Liver (tissue), 9 donors: ENCODE results near the gene HRCT1. TPM values are rescaled to one million over a fixed set of nuclear protein-coding genes. Genes with fewer than 3 reads are reported as not detected.

Experiments used
- DNase-seq: peaks from one replicate; pipeline ENCODE4 v3.0.0-alpha.2; 2017; ENCODE audit warnings: low spot score
- H3K27ac ChIP-seq, 2 donors: one replicate each; pipeline ENCODE4 v1.7.0; 2013; ENCODE audit warnings: inconsistent platforms in 2 of 2, low read length in 2 of 2, control low read depth in 1 of 2, low read depth in 1 of 2, mild to moderate bottlenecking in 1 of 2
- H3K27me3 ChIP-seq, 4 donors: one replicate each; pipeline versions ENCODE4 v1.6.1 to v1.7.0; 2013; ENCODE audit warnings: low read length in 3 of 4, inconsistent platforms in 1 of 4, mild to moderate bottlenecking in 1 of 4, moderate library complexity in 1 of 4; ENCODE audit not compliant: control insufficient read depth in 4 of 4, insufficient read depth in 4 of 4
- H3K36me3 ChIP-seq, 4 donors: one replicate each; pipeline versions ENCODE4 v1.6.1 to v1.7.0; 2013; ENCODE audit warnings: low read length in 3 of 4, mild to moderate bottlenecking in 3 of 4, low read depth in 1 of 4, moderate library complexity in 1 of 4; ENCODE audit not compliant: control insufficient read depth in 4 of 4, insufficient read depth in 3 of 4
- H3K4me1 ChIP-seq, 4 donors: one replicate each; pipeline versions ENCODE4 v1.6.1 to v1.7.0; 2013; ENCODE audit warnings: low read length in 3 of 4, mild to moderate bottlenecking in 3 of 4, moderate library complexity in 1 of 4; ENCODE audit not compliant: control insufficient read depth in 4 of 4, insufficient read depth in 4 of 4
- H3K4me3 ChIP-seq, 3 donors: one replicate each; pipeline versions ENCODE4 v1.6.1 to v1.7.0; 2013; ENCODE audit warnings: low read length in 3 of 3, control low read depth in 1 of 3, low read depth in 1 of 3, mild to moderate bottlenecking in 1 of 3
- H3K9ac ChIP-seq, 2 donors: one replicate each; pipeline ENCODE4 v1.7.0; 2013; ENCODE audit warnings: low read length in 2 of 2, mild to moderate bottlenecking in 2 of 2, moderate library complexity in 2 of 2, control low read depth in 1 of 2, low read depth in 1 of 2
- H3K9me3 ChIP-seq, 4 donors: one replicate each; pipeline versions ENCODE4 v1.6.1 to v1.7.0; 2013; ENCODE audit warnings: low read length in 3 of 4; ENCODE audit not compliant: control insufficient read depth in 4 of 4
- ATF3 ChIP-seq: IDR thresholded peaks from 2 replicates; pipeline ENCODE4 v1.6.1; 2016; ENCODE audit warnings: antibody characterized with exemption
- CTCF ChIP-seq: fragments of 150-350 bp; IDR thresholded peaks from 2 replicates; pipeline ENCODE4 v1.5.1; 2017; ENCODE audit warnings: improper control_type of control experiment, low read depth, low read length; ENCODE audit not compliant: missing input control
- EGR1 ChIP-seq, 2 donors: IDR thresholded peaks; 2 replicates each; pipeline ENCODE4 v1.6.1; 2016 to 2018; ENCODE audit warnings: antibody characterized with exemption in 2 of 2, low read depth in 2 of 2
- FOXA1 ChIP-seq: IDR thresholded peaks from 2 replicates; pipeline ENCODE4 v1.6.1; 2016; ENCODE audit warnings: antibody characterized with exemption
- FOXA2 ChIP-seq: IDR thresholded peaks from 2 replicates; pipeline ENCODE4 v1.6.1; 2016; ENCODE audit warnings: antibody characterized with exemption
- GABPA ChIP-seq, 2 donors: IDR thresholded peaks in 1 of 2; conservative IDR thresholded peaks in 1 of 2; 2 replicates each; pipeline ENCODE4 v1.6.1; 2016; ENCODE audit warnings: antibody characterized with exemption in 2 of 2, mild to moderate bottlenecking in 1 of 2, moderate library complexity in 1 of 2
- HNF4A ChIP-seq, 2 donors: conservative IDR thresholded peaks; 2 replicates each; pipeline ENCODE4 v1.6.1; 2016; ENCODE audit warnings: antibody characterized with exemption in 2 of 2, mild to moderate bottlenecking in 2 of 2
- HNF4G ChIP-seq: IDR thresholded peaks from 2 replicates; pipeline ENCODE4 v1.6.1; 2016; ENCODE audit warnings: antibody characterized with exemption
- JUND ChIP-seq, 2 donors: IDR thresholded peaks; 2 replicates each; pipeline ENCODE4 v1.6.1; 2016; ENCODE audit warnings: antibody characterized with exemption in 2 of 2
- MAX ChIP-seq: IDR thresholded peaks from 2 replicates; pipeline ENCODE4 v1.6.1; 2016; ENCODE audit warnings: antibody characterized with exemption
- NR2F2 ChIP-seq: IDR thresholded peaks from 2 replicates; pipeline ENCODE4 v1.6.1; 2016; ENCODE audit warnings: antibody characterized with exemption
- RAD21 ChIP-seq, 2 donors: IDR thresholded peaks; 2 replicates each; pipeline ENCODE4 v1.6.1; 2016; ENCODE audit warnings: antibody characterized with exemption in 2 of 2, mild to moderate bottlenecking in 2 of 2
- REST ChIP-seq: IDR thresholded peaks from 2 replicates; pipeline ENCODE4 v1.6.1; 2016; ENCODE audit warnings: antibody characterized with exemption, mild to moderate bottlenecking
- RXRA ChIP-seq, 2 donors: IDR thresholded peaks; 2 replicates each; pipeline ENCODE4 v1.6.1; 2017 to 2018; ENCODE audit warnings: antibody characterized with exemption in 2 of 2, mild to moderate bottlenecking in 1 of 2
- SP1 ChIP-seq: IDR thresholded peaks from 2 replicates; pipeline ENCODE4 v1.6.1; 2018; ENCODE audit warnings: antibody characterized with exemption, mild to moderate bottlenecking
- TAF1 ChIP-seq: conservative IDR thresholded peaks from 2 replicates; pipeline ENCODE4 v1.6.1; 2016; ENCODE audit warnings: antibody characterized with exemption, mild to moderate bottlenecking
- YY1 ChIP-seq: IDR thresholded peaks from 2 replicates; pipeline ENCODE4 v1.6.1; 2016; ENCODE audit warnings: antibody characterized with exemption, mild to moderate bottlenecking
- ZBTB33 ChIP-seq: IDR thresholded peaks from 2 replicates; pipeline ENCODE4 v1.6.1; 2016; ENCODE audit warnings: antibody characterized with exemption
- WGBS: extraction: QIAGEN DNeasy Blood & Tissue Kit; methylation state at CpG from one replicate; pipeline ENCODE4 v1.1.7; 2013; 5-methylcytosine and 5-hydroxymethylcytosine counted together
- polyA plus RNA-seq, 2 donors: library from polyadenylated mRNA; stranded (reverse) in 1 of 2; unstranded in 1 of 2; fragments of 200-250 nt in 1 of 2; fragments of >200 nt in 1 of 2; fragmentation: Nextera tagmentation in 1 of 2; extraction: Ambion mirVana in 1 of 2; gene quantifications; one replicate each; pipeline versions ENCODE4 v1.2.1 to v1.2.3, GENCODE V29; 2013 to 2015
- total RNA-seq, 2 donors: library from RNA; depleted of rRNA; stranded (reverse); fragments of >200 nt; gene quantifications; one replicate each; pipeline ENCODE4 v1.2.3, GENCODE V29; 2014
- donor health status: healthy.
- donor health status: healthy.
- donor health status: healthy.
- donor health status: healthy.
- donor health status: healthy.

Gene HRCT1
- total and polyA plus RNA-seq, 4 donors: 0.08 to 2.9 (median 0.27) TPM

- Histone ChIP-seq H3K4me1 (peaks cover 0 to 9% (median 4%) of the 10 kb centered on the region in 4 donors), H3K36me3 (no peaks in the 10 kb centered on the region), H3K27me3 (no peaks in the 10 kb centered on the region), H3K9ac (no peak overlapping the region), H3K27ac (no peak overlapping the region), H3K4me3 (peak overlapping the region in 2 of 3 donors; percentile 4 to 40), H3K9me3 (no peaks in the 10 kb centered on the region)
- 29% methylated on average over 10 of the region's 10 CpGs for WGBS
- TF ChIP-seq RAD21 (IDR thresholded peaks at IDR 0.05) (peak; percentile 93 to 94), HNF4G (peak; percentile 10), SP1 (peak; percentile 36), YY1 (peak; percentile 54), TAF1 (no peak), JUND (IDR thresholded peaks at IDR 0.05) (no peak), GABPA (IDR thresholded peaks at IDR 0.05 in 1 of 2, conservative IDR thresholded peaks at IDR 0.05 in 1 of 2) (peak; percentile 75 to 87), REST (no peak), FOXA1 (no peak), FOXA2 (no peak), EGR1 (IDR thresholded peaks at IDR 0.05; ENCODE audit: low read depth in 2 of 2) (peak in 1 of 2 donors; percentile 71), MAX (peak; percentile 63), ZBTB33 (no peak), ATF3 (no peak), CTCF (peak; percentile 86), NR2F2 (peak; percentile 49), RXRA (IDR thresholded peaks at IDR 0.05) (peak; percentile 40 to 43), HNF4A (conservative IDR thresholded peaks at IDR 0.05) (peak; percentile 11 to 52)
- DNase-seq: peak; percentile 73
Observed at GRCh38 chr9:35945341-35946018, 39.5 kb downstream of the HRCT1 start.
